Endometrial microvascular endothelial cells (primary cell): Measurements from ENCODE around the gene GSTO2. TPM values are rescaled to one million over a fixed set of nuclear protein-coding genes. Genes with fewer than 3 reads are reported as not detected.

Source experiments
- in situ Hi-C: cut with HindIII; loops from 2 replicates; pipeline ENCODE4 v1.10.0; 2017; ENCODE audit warnings: low sequenced_read_pairs, low pct_unique_long_range_greater_than_20kb; ENCODE audit errors: inconsistent ontology term
- total RNA-seq: library from RNA; depleted of rRNA; stranded (reverse); fragments of >200 nt; gene quantifications from one replicate; pipeline ENCODE4 v1.2.3, GENCODE V29; 2015; ENCODE audit errors: inconsistent ontology term

GSTO2 gene
- total RNA-seq, 1 donor from 2014 or later = 0.19 TPM

GRCh38 chr10:104347295-104348045, 78.5 kb downstream of the GSTO2 start:
- in situ Hi-C loops = no loop called here

- in situ Hi-C loops = no loop called here
Measured at GRCh38 chr10:104348601-104349000, 79.6 kb downstream of the GSTO2 start.

DNA sequence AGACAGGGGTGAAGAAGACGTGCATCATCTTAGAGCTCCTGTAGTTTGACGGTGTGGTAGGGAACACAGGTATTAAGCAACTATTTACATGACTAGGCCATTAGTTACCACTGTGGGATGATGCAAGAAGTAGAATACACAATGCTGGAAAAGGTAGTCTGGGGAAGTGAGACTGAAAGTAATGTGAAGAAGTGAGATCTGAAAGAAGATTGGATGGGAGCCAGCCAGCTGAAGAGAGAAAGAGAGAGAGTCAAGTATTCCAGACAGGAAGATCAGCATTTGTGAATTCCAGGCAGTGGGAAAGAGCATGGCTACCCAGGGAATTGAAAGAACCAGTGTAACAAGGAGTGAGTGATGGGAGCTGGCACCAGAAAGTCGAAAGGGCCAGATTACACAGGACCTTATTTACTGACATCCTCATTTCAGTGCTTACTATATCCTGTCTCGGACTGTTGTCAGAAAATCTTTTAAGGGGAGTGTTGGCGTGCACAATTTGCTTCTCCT, 80.7 kb downstream of the GSTO2 start:
- in situ Hi-C loops = no loop called here

GRCh38 chr10:104350127-104350635, 81.2 kb downstream of the GSTO2 start:
- in situ Hi-C loops = no loop called here

GRCh38 chr10:104351061-104351702, 82.2 kb downstream of the GSTO2 start:
- in situ Hi-C loops = no loop called here

DNA sequence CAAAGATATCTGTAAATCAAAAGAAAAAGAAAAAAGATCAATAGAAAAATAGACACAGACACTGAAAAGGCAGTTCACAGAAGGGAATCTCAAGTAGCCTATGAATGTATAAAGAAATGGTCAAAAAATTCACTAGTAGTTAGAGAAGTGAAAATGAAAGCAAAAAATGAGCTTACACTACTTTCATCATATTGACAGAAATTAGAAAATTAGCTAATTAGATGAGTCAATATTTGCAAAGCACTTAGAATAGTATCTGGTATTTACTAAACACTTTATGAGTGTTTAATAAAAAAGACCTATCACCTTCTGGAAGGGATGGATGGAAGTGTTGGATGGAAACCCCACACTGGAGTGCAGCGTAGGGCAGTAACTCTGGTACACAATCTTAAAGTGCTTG, 82.9 kb downstream of the GSTO2 start:
- in situ Hi-C loops = no loop called here

DNA sequence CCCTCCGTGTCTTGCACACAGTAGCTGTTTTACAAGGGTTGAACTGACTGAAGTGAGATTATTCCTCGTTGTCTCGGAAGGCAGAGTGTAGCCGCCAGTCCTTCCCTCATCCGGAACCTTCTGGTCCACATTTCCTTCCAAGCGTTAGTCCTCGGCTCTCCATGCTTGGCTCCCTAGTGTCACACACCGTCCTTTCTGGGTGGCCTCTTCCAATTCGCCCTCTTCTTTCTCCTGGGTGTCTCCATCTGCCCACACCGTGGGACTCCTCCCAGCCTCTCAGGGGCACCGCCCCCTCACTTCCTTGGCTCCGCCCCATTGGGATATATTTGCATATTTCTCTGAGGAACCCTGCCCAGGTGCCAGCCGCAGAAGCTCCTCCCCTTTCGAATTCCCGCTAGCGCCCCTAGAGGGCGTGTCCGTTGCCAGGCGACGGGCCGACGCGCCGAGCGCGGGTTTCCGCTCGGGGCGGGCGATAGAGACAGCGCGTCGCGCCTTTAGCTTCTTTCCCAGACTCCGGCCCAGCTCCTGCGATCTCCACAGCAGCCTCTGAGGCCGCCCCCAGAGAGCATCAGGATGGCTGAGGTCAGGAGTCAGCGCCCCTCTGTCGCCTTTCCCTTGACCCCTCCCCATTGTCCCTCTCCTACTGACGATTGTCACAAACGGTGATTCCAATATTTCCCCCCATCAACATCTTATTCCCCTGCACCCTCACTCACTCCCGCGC, 84.5 kb downstream of the GSTO2 start, which contains the start of gene CFAP58:
TSS of gene CFAP58 (plus strand) at position 509 of the 724 bp plus-strand sequence. CDS start at position 574, 65 bp downstream.
- in situ Hi-C loops = no loop called here

Other genes starting within 250 kb of the GSTO2 start
- 5.7 TPM for gene COL17A1, start 183.3 kb upstream of the GSTO2 start, total RNA-seq
- 11.5 TPM for gene SFR1, start 147.0 kb upstream of the GSTO2 start, total RNA-seq
- 0.56 TPM for gene CFAP43, start 36.8 kb upstream of the GSTO2 start, total RNA-seq
- 250 TPM for gene GSTO1, start 14.3 kb upstream of the GSTO2 start, total RNA-seq
- 51.8 TPM for gene ITPRIP, start 69.3 kb downstream of the GSTO2 start, total RNA-seq
- gene CFAP58, start 84.6 kb downstream of the GSTO2 start, total RNA-seq = 0.28 TPM